ENCODE results near the gene KRTAP15-1. TPM values are rescaled to one million over a fixed set of nuclear protein-coding genes. Genes with fewer than 3 reads are reported as not detected.

The KRTAP15-1 gene
- total RNA-seq, 3 donors from 2014 or later = not detected

DNA sequence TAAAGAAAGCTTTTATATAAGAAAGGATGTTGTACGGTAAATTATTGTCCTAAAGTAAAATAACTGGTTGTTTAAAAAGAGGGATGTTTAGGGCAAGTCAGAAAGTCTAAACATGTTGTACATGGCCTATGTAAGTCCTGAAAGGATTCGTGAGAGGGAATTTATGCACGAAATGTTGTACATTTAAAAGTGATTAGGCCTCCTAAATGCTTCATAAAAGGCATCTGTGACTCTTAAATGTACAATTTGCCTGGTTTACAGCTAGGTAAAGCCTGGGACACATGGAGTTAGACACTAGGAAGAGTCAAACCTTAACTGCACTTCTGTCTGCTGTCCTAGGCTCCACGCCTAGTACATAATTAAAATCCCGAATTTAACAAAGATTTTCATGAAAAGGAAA is 24.1 kb upstream of the KRTAP15-1 start:
- H3K27ac ChIP-seq = no peak overlapping the region
- TF ChIP-seq CTCF (IDR thresholded peaks at IDR 0.05) (no peak), POLR2AphosphoS5 (IDR thresholded peaks at IDR 0.05) (no peak), POLR2A (IDR thresholded peaks at IDR 0.05) (no peak)
- H3K4me3 ChIP-seq = no peak overlapping the region
- H3K36me3 ChIP-seq = no peaks in the 10 kb centered on the region
- DNase-seq (ENCODE audit: low spot score in 2 of 2) = no peak
- intact Hi-C loops (cut with DNase I; ENCODE audit: low total_unique reads) = no loop called here
- H3K4me1 ChIP-seq = no peaks in the 10 kb centered on the region
- no peaks in the 10 kb centered on the region for H3K27me3 ChIP-seq
- peaks cover 0 to 7% of the 10 kb centered on the region in 2 donors for H3K9me3 ChIP-seq

DNA sequence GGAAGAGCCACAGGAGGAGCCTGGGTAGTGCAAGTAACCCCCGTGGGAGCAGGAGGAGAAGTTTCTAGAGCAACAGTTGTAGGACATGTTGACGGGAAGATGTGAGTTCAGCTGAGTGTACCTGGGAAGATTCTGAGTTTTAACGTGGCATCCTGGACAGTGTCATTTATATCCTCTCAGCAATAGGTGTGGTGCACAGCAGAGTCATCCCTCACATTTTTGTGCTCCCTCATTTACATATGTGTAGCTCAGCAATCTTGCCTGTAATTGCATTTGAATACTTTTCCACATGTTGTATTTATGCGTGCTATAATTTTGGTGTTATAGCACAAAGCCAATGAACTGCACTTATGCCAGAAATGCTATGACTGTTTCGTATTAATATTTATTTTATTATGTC is 14.2 kb upstream of the KRTAP15-1 start, which contains the start of gene KRTAP13-3:
KRTAP13-3 (minus strand) TSS at position 101 of the 400 bp plus-strand sequence; CDS start at position 87, 14 bp downstream.
- H3K36me3 ChIP-seq = no peaks in the 10 kb centered on the region
- intact Hi-C loops (cut with DNase I; ENCODE audit: low total_unique reads) = no loop called here
- TF ChIP-seq CTCF (IDR thresholded peaks at IDR 0.05) (no peak), POLR2AphosphoS5 (IDR thresholded peaks at IDR 0.05) (no peak), POLR2A (IDR thresholded peaks at IDR 0.05) (no peak)
- H3K9me3 ChIP-seq = no peaks in the 10 kb centered on the region
- no peak within 1 kb of the TSS for H3K4me3 ChIP-seq
- no peak within 1 kb of the TSS for H3K27ac ChIP-seq
- no peak for DNase-seq (ENCODE audit: low spot score in 2 of 2)
- H3K27me3 ChIP-seq = no peaks in the 10 kb centered on the region
- H3K4me1 ChIP-seq = no peaks in the 10 kb centered on the region

DNA sequence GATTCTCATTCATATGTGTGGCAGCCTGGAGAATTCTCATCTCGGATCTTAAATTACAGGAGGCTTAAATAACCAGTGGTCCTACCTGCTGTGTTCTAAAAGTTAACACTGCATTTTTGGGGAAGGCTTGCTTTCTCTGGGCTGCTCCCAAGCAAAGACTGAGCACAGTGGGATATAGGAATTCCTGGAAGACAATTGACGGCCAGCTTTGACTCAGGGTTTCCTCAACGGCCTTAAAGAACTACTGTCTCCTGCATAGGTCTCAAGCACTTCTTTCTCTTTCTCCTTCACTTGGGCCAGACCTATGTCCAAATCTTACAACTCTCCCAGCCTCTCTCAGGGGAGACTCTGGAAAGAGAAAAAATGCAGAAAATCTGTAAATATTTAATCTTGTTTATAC is 13.3 kb upstream of the KRTAP15-1 start:
- no peak for DNase-seq (ENCODE audit: low spot score in 2 of 2)
- Histone ChIP-seq H3K36me3 (no peaks in the 10 kb centered on the region), H3K4me1 (no peaks in the 10 kb centered on the region), H3K27me3 (no peaks in the 10 kb centered on the region), H3K4me3 (no peak overlapping the region), H3K27ac (no peak overlapping the region), H3K9me3 (no peaks in the 10 kb centered on the region)
- TF ChIP-seq POLR2A (IDR thresholded peaks at IDR 0.05) (no peak), POLR2AphosphoS5 (IDR thresholded peaks at IDR 0.05) (no peak), CTCF (IDR thresholded peaks at IDR 0.05) (no peak)
- intact Hi-C loops (cut with DNase I; ENCODE audit: low total_unique reads) = no loop called here

DNA sequence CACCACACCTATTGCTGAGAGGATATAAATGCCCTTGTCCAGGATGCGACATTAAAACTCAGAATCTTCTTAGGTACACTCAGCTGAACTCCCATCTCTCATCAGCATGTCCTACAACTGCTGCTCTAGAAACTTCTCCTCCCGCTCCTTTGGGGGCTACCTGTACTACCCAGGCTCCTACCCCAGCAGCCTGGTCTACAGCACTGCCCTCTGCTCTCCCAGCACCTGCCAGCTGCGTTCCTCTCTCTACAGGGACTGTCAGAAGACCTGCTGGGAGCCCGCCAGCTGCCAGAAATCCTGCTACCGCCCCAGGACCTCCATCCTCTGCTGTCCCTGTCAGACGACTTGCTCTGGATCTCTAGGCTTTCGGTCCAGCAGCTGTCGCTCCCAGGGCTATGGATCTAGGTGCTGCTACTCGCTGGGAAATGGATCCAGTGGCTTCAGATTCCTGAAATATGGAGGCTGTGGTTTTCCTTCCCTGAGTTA is 9.9 kb upstream of the KRTAP15-1 start, which contains the start of gene KRTAP13-4:
KRTAP13-4 (plus strand) TSS at position 51 of the 486 bp plus-strand sequence; CDS start at position 107, 56 bp downstream.
- no peaks in the 10 kb centered on the region for H3K36me3 ChIP-seq
- H3K4me1 ChIP-seq = no peaks in the 10 kb centered on the region
- TF ChIP-seq CTCF (IDR thresholded peaks at IDR 0.05) (no peak), POLR2A (IDR thresholded peaks at IDR 0.05) (no peak), POLR2AphosphoS5 (IDR thresholded peaks at IDR 0.05) (no peak)
- no peak for DNase-seq (ENCODE audit: low spot score in 2 of 2)
- intact Hi-C loops (cut with DNase I; ENCODE audit: low total_unique reads) = no loop called here
- no peak within 1 kb of the TSS for H3K4me3 ChIP-seq
- H3K9me3 ChIP-seq = no peaks in the 10 kb centered on the region
- H3K27me3 ChIP-seq = no peaks in the 10 kb centered on the region
- no peak within 1 kb of the TSS for H3K27ac ChIP-seq

- Histone ChIP-seq H3K9me3 (no peaks in the 10 kb centered on the region), H3K4me3 (no peak overlapping the region), H3K27ac (no peak overlapping the region), H3K4me1 (no peaks in the 10 kb centered on the region), H3K27me3 (no peaks in the 10 kb centered on the region), H3K36me3 (no peaks in the 10 kb centered on the region)
- DNase-seq (ENCODE audit: low spot score in 2 of 2) = no peak
- TF ChIP-seq CTCF (IDR thresholded peaks at IDR 0.05) (peak in 2 of 3 donors; percentile 36 to 52), POLR2A (IDR thresholded peaks at IDR 0.05) (no peak), POLR2AphosphoS5 (IDR thresholded peaks at IDR 0.05) (no peak)
- intact Hi-C loops (cut with DNase I; ENCODE audit: low total_unique reads) = no loop called here
Observed at GRCh38 chr21:30434033-30434631, 5.9 kb upstream of the KRTAP15-1 start.

Data from breast epithelium (tissue), 4 donors.